T-cell (primary cell): ENCODE results near the gene OR8G1. TPM values are rescaled to one million over a fixed set of nuclear protein-coding genes. Genes with fewer than 3 reads are reported as not detected.

Experiments
- ATAC-seq, 4 experiments: fragments of 200-7000 bp in 3 of 4; fragments of 150-1000 bp in 1 of 4; cut with Tn5 transposase; replicated peaks in 1 of 4; 1 replicate in 3 of 4; 2 replicates in 1 of 4; pipeline ENCODE4 v1.10.0; 2021; ENCODE audit warnings: moderate library complexity in 3 of 4, mild to moderate bottlenecking in 2 of 4, moderate number of reproducible peaks in 1 of 4
- CTCF ChIA-PET, 2 donors: fragments of 300-600 bp; sonication (Branson Sonifier 250); formaldehyde crosslinking; loops; one replicate each; lab custom pipeline; 2022; ENCODE audit warnings: antibody characterized with exemption in 2 of 2; lab: Charles Lee
- POLR2A ChIA-PET, 2 donors: fragments of 300-600 bp; sonication (Branson Sonifier 250); formaldehyde crosslinking; loops; one replicate each; lab custom pipeline; 2022; ENCODE audit warnings: antibody characterized with exemption in 2 of 2; lab: Charles Lee
- DNase-seq, 35 experiments: peaks; one replicate each; pipeline versions ENCODE4 v3.0.0 to v3.0.0-alpha.2; 2013 to 2023
- H3K27ac ChIP-seq: one replicate; pipeline ENCODE4 v1.5.1; 2013; ENCODE audit warnings: low read length
- H3K27me3 ChIP-seq, 2 experiments: replicated peaks in 1 of 2; 1 replicate in 1 of 2; 2 replicates in 1 of 2; pipeline versions ENCODE4 v1.6.1 to v1.7.0; 2013; ENCODE audit warnings: low read length in 1 of 2, mixed read lengths in 1 of 2; ENCODE audit not compliant: control insufficient read depth in 2 of 2, insufficient read depth in 2 of 2; ENCODE audit errors: extremely low read depth in 1 of 2
- H3K36me3 ChIP-seq, 2 donors: 1 replicate in 1 of 2; 2 replicates in 1 of 2; pipeline versions ENCODE4 v1.6.1 to v1.7.0; 2013; ENCODE audit warnings: low read length in 1 of 2; ENCODE audit not compliant: control insufficient read depth in 2 of 2, insufficient read depth in 1 of 2; ENCODE audit errors: extremely low read depth in 1 of 2
- H3K4me1 ChIP-seq, 2 experiments: 1 replicate in 1 of 2; 2 replicates in 1 of 2; pipeline versions ENCODE4 v1.6.1 to v1.7.0; 2013; ENCODE audit warnings: low read length in 2 of 2, mixed read lengths in 1 of 2; ENCODE audit not compliant: insufficient read depth in 2 of 2, control insufficient read depth in 1 of 2; ENCODE audit errors: extremely low read depth in 1 of 2
- H3K4me3 ChIP-seq, 2 donors: 1 replicate in 1 of 2; 2 replicates in 1 of 2; pipeline versions ENCODE4 v1.5.1 to v1.7.0; 2013; ENCODE audit warnings: mild to moderate bottlenecking in 2 of 2, low read length in 1 of 2, moderate library complexity in 1 of 2; ENCODE audit not compliant: control insufficient read depth in 1 of 2; ENCODE audit errors: extremely low read depth in 1 of 2
- H3K9me3 ChIP-seq: 2 replicates; pipeline ENCODE4 v1.7.0; 2013
- H3K27ac Mint-ChIP-seq, 2 donors: one replicate each; pipeline ENCODE4 v1.8.0; 2020 to 2021; ENCODE audit warnings: mild to moderate bottlenecking in 2 of 2, mixed read lengths in 2 of 2
- H3K27me3 Mint-ChIP-seq, 2 donors: one replicate each; pipeline ENCODE4 v1.8.0; 2021 to 2022; ENCODE audit warnings: mixed read lengths in 2 of 2
- H3K36me3 Mint-ChIP-seq: one replicate; pipeline ENCODE4 v1.8.0; 2021; ENCODE audit warnings: mixed read lengths
- H3K4me1 Mint-ChIP-seq, 3 donors: one replicate each; pipeline ENCODE4 v1.8.0; 2020 to 2022; ENCODE audit warnings: mixed read lengths in 3 of 3, mild to moderate bottlenecking in 1 of 3
- H3K4me3 Mint-ChIP-seq, 3 donors: one replicate each; pipeline ENCODE4 v1.8.0; 2020 to 2022; ENCODE audit warnings: mild to moderate bottlenecking in 3 of 3, mixed read lengths in 3 of 3, moderate library complexity in 3 of 3
- H3K9me3 Mint-ChIP-seq, 3 donors: one replicate each; pipeline ENCODE4 v1.8.0; 2020 to 2022; ENCODE audit warnings: mixed read lengths in 3 of 3
- WGBS: methylation state at CpG from one replicate; pipeline ENCODE4 v1.1.5; 2013; ENCODE audit warnings: missing lambda C conversion rate; ENCODE audit not compliant: insufficient coverage; 5-methylcytosine and 5-hydroxymethylcytosine counted together
- total RNA-seq, 35 experiments: library from RNA in 6 of 35; stranded (reverse) in 6 of 35; fragments of 120-200 nt in 1 of 35; gene quantifications; one replicate each; pipeline versions ENCODE4 v1.2.1 to v1.2.4 and lab custom pipeline; 2013 to 2026

Gene OR8G1
- total RNA-seq, 5 donors from 2014 or later (not counting 1 experiment from before 2014, with no cell fraction given): not detected

- POLR2A ChIA-PET: no interaction called here
- Histone ChIP-seq H3K27ac (no peak overlapping the region), H3K9me3 (no peaks in the 10 kb centered on the region), H3K4me3 (no peak overlapping the region), H3K4me1 (no peaks in the 10 kb centered on the region), H3K36me3 (no peaks in the 10 kb centered on the region), H3K27me3 (peaks cover 0 to 10% of the 10 kb centered on the region in 2 experiments)
- Mint-ChIP-seq H3K9me3 (no peaks in the 10 kb centered on the region), H3K4me1 (no peaks in the 10 kb centered on the region), H3K27ac (no peak overlapping the region), H3K4me3 (no peak overlapping the region), H3K36me3 (no peaks in the 10 kb centered on the region), H3K27me3 (no peaks in the 10 kb centered on the region)
- WGBS: 81% methylated on average over 6 of the region's 6 CpGs
- no peak for DNase-seq
- CTCF ChIA-PET: no interaction called here
- ATAC-seq: no peak
These were observed 31.0 kb upstream of the OR8G1 start for GRCh38 chr11:124209824-124210357.

DNA sequence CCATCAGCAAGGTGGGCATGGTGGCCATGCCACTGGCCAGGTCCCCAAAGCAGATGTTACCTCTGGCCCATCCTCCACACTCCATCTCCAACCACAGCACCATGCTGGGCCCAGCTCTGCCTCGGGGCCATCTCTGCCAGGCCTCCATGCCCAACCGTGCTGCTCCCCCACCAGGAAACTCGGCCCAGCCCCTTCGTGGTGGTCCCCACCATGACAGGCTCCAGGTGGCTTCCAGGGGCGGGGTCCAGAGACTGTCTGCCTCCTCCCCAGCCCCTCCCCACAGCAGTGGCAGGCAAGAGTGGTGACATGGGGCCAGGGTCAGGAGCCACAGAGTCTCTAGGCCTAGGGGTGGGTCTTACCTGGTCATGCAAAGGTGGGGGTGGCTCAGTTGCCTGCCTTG is 30.5 kb upstream of the OR8G1 start:
- Histone ChIP-seq H3K27ac (no peak overlapping the region), H3K9me3 (no peaks in the 10 kb centered on the region), H3K4me3 (no peak overlapping the region), H3K36me3 (no peaks in the 10 kb centered on the region), H3K27me3 (peaks cover 0 to 10% of the 10 kb centered on the region in 2 experiments), H3K4me1 (no peaks in the 10 kb centered on the region)
- WGBS: 55% methylated on average over 4 of the region's 5 CpGs
- Mint-ChIP-seq H3K4me1 (no peaks in the 10 kb centered on the region), H3K9me3 (no peaks in the 10 kb centered on the region), H3K36me3 (no peaks in the 10 kb centered on the region), H3K27ac (no peak overlapping the region), H3K4me3 (no peak overlapping the region), H3K27me3 (no peaks in the 10 kb centered on the region)
- DNase-seq (no peak), ATAC-seq (no peak)
- POLR2A ChIA-PET: no interaction called here
- CTCF ChIA-PET: no interaction called here

DNA sequence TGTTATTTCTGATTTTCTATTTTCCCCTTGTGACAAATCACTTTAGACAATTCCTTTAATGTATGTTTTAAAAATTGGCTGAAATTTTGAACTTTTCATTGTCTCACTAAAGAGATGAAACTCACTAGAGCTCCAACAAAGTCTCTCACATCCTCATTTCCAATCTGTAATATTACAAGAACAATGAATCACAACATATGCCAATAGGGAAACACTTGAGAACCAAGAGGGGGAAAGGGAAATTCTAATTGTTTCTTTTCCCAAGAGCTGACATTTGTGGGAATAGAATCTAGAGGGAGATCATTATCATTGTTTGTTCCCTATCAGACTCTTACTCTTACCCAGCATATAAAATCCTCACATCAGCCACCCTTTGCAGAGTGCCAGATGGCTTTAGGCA is 29.6 kb upstream of the OR8G1 start:
- no peak for ATAC-seq
- Mint-ChIP-seq H3K27ac (no peak overlapping the region), H3K27me3 (no peaks in the 10 kb centered on the region), H3K4me1 (no peaks in the 10 kb centered on the region), H3K9me3 (no peaks in the 10 kb centered on the region), H3K36me3 (no peaks in the 10 kb centered on the region), H3K4me3 (no peak overlapping the region)
- Histone ChIP-seq H3K27me3 (peaks cover 0 to 10% of the 10 kb centered on the region in 2 experiments), H3K4me1 (no peaks in the 10 kb centered on the region), H3K36me3 (no peaks in the 10 kb centered on the region), H3K9me3 (no peaks in the 10 kb centered on the region), H3K4me3 (no peak overlapping the region), H3K27ac (no peak overlapping the region)
- no peak for DNase-seq
- POLR2A ChIA-PET: no interaction called here
- CTCF ChIA-PET: no interaction called here

DNA sequence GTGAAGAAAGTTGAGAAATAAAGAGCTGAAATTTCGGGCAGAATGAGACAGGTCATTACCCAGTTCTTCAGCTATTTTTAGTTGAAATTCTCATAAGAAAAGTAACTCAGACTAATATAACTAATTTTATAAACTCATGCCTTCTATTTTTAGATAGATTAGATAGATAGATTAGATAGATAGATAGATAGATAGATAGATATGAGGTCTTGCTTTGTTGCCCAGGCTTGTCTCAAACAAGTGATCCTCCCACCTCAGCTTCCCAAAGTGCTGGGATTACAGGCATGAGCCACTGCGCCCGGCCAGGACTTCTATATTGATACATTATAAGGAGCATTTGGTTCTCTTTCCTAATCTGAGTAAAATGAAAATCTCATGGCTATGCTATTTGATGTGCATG is 26.9 kb upstream of the OR8G1 start:
- ATAC-seq: no peak
- peaks cover 0 to 10% of the 10 kb centered on the region in 2 experiments for H3K27me3 ChIP-seq
- H3K4me1 Mint-ChIP-seq: no peaks in the 10 kb centered on the region
- peaks cover 0 to 4% (median 0%) of the 10 kb centered on the region in 3 donors for H3K9me3 Mint-ChIP-seq
- H3K4me3 ChIP-seq: no peak overlapping the region
- POLR2A ChIA-PET: no interaction called here
- H3K9me3 ChIP-seq: no peaks in the 10 kb centered on the region
- H3K27ac ChIP-seq: no peak overlapping the region
- CTCF ChIA-PET: no interaction called here
- no peak overlapping the region for H3K27ac Mint-ChIP-seq
- no peaks in the 10 kb centered on the region for H3K4me1 ChIP-seq
- no peaks in the 10 kb centered on the region for H3K36me3 Mint-ChIP-seq
- H3K27me3 Mint-ChIP-seq: no peaks in the 10 kb centered on the region
- no peak for DNase-seq
- H3K36me3 ChIP-seq: no peaks in the 10 kb centered on the region
- no CpG with 5 or more reads among the region's 3 CpGs for WGBS
- H3K4me3 Mint-ChIP-seq: no peak overlapping the region

- no peak overlapping the region for H3K4me3 ChIP-seq
- H3K4me3 Mint-ChIP-seq: no peak overlapping the region
- no peaks in the 10 kb centered on the region for H3K9me3 ChIP-seq
- no peaks in the 10 kb centered on the region for H3K27me3 ChIP-seq
- no peaks in the 10 kb centered on the region for H3K4me1 Mint-ChIP-seq
- ATAC-seq (no peak), DNase-seq (no peak)
- no peaks in the 10 kb centered on the region for H3K4me1 ChIP-seq
- H3K9me3 Mint-ChIP-seq: peaks cover 0 to 4% (median 0%) of the 10 kb centered on the region in 3 donors
- ChIA-PET POLR2A (no interaction called here), CTCF (interaction anchor here in 1 of 2 donors (1.0 kb wide), 1 partner anchor 24 kb away, joined by 3 read pairs; no protein-coding TSS in a partner anchor)
- H3K27ac ChIP-seq: no peak overlapping the region
- H3K36me3 Mint-ChIP-seq: no peaks in the 10 kb centered on the region
- no peaks in the 10 kb centered on the region for H3K36me3 ChIP-seq
- H3K27me3 Mint-ChIP-seq: peaks cover 0 to 3% of the 10 kb centered on the region in 2 donors
- H3K27ac Mint-ChIP-seq: no peak overlapping the region
These were observed 21.8 kb upstream of the OR8G1 start for GRCh38 chr11:124219126-124219525.

DNA sequence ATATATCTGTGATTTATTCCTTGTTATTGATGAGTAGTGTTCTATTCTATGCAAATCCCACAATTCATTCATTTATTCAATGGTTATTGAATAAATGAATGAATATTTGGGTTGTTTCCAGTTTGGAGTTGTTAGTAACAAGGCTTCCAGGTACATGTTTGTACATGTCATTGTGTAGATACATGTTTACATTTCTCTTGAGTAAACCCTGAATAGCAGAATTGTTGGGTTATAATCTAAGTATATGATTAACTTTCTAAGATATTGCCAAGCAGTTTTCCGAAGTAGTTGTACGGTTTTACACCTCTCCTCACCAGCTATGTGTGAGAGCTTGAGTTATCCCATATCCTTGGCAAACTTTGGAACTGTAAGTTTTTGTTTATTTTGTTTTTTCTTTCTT is 18.5 kb upstream of the OR8G1 start:
- Histone ChIP-seq H3K9me3 (no peaks in the 10 kb centered on the region), H3K4me3 (no peak overlapping the region), H3K36me3 (no peaks in the 10 kb centered on the region), H3K27ac (no peak overlapping the region), H3K27me3 (peaks cover 0 to 2% of the 10 kb centered on the region in 2 experiments), H3K4me1 (no peaks in the 10 kb centered on the region)
- ATAC-seq (no peak), DNase-seq (no peak)
- Mint-ChIP-seq H3K36me3 (no peaks in the 10 kb centered on the region), H3K4me3 (no peak overlapping the region), H3K27me3 (peaks cover 7 to 13% of the 10 kb centered on the region in 2 donors), H3K27ac (no peak overlapping the region), H3K9me3 (peaks cover 0 to 4% (median 0%) of the 10 kb centered on the region in 3 donors), H3K4me1 (no peaks in the 10 kb centered on the region)
- no CpG with 5 or more reads among the region's 2 CpGs for WGBS
- ChIA-PET POLR2A (no interaction called here), CTCF (interaction anchor here in 1 of 2 donors (0.7 kb wide), 1 partner anchor 17 kb away, joined by 3 read pairs; no protein-coding TSS in a partner anchor)
